NCI-H1105 (cell line): ENCODE measurements around the gene ZMAT2.
"Not testable (repeated sequence)": the region's sequence is repeated elsewhere in the genome, so short reads cannot be mapped to it uniquely, and the experiment has no call there.

ENCODE experiments used
- DNase-seq: peaks from one replicate; lab custom pipeline; 2025; lab: John Stamatoyannopoulos, UW

Gene ZMAT2

GRCh38 chr5:140700177-140701144 is at the start of gene ZMAT2:
TSS of gene ZMAT2 (plus strand) at chr5:140700447. CDS start at chr5:140700461, 14 bp downstream.
- DNase-seq: peak; percentile 83

GRCh38 chr5:140658870-140659269 is 41.4 kb upstream of the ZMAT2 start:
- DNase-seq: no peak

DNA sequence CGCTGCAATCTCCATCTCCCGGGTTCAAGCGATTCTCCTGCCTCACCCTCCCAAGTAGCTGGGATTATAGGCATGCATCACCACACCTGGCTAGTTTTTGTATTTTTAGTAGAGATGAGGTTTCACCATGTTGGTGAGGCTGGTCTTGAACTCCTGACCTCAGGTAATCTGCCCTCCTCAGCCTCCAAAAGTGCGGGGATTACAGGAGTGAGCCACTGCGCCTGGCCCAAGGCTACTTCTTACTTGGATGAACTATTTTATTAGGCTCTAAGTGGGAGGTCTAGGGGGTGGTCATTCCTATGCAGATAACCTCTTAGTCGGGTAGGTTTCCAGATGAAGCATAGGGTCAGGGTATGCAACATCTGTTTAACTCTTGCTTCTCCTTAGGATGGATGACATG is 39.9 kb upstream of the ZMAT2 start:
- DNase-seq: not testable (repeated sequence)

DNA sequence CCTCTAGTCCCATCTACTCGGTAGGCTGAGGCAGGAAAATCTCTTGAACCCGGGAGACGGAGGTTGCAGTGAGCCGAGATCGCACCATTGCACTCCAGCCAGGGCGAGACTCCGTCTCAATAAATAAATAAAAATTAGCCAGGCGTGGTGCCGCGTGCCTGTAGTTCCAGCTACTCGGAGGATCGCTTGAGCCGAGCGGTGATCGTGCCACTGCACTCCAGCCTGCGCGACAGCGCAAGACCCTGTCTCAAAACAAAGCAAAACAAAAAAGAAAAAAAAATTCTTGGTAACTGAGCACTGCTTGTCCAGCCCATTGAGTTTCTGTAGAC is 36.3 kb upstream of the ZMAT2 start:
- no peak for DNase-seq

GRCh38 chr5:140664359-140665119 is 35.7 kb upstream of the ZMAT2 start, which contains the start of gene WDR55:
TSS of gene WDR55 (plus strand) at chr5:140664904. CDS start at chr5:140664913, 9 bp downstream.
- DNase-seq: peak; percentile 67

DNA sequence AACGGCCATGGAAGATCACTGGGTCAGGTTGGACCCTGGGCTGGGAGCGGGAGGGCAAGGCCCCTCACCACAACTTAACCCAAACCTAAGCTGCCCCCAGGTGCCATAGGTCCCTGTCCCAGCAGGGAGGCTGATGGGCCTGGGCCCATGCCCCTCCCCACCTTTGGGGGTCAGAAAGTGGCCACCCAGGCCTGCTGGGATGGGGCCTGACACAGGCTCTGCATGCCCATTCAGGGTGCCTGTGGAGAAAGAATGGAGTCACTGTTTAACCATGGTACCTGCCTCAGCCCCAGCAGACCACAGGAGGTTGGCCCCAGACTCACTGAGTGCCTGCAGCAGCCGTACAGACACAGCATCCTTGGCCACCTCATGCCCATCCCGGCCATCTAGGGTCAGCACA is 29.2 kb upstream of the ZMAT2 start:
- not testable (repeated sequence) for DNase-seq

GRCh38 chr5:140671472-140672125 is 28.6 kb upstream of the ZMAT2 start:
- DNase-seq: no peak

- DNase-seq: peak; percentile 16
These were observed 27.6 kb upstream of the ZMAT2 start for GRCh38 chr5:140672455-140673186.

DNA sequence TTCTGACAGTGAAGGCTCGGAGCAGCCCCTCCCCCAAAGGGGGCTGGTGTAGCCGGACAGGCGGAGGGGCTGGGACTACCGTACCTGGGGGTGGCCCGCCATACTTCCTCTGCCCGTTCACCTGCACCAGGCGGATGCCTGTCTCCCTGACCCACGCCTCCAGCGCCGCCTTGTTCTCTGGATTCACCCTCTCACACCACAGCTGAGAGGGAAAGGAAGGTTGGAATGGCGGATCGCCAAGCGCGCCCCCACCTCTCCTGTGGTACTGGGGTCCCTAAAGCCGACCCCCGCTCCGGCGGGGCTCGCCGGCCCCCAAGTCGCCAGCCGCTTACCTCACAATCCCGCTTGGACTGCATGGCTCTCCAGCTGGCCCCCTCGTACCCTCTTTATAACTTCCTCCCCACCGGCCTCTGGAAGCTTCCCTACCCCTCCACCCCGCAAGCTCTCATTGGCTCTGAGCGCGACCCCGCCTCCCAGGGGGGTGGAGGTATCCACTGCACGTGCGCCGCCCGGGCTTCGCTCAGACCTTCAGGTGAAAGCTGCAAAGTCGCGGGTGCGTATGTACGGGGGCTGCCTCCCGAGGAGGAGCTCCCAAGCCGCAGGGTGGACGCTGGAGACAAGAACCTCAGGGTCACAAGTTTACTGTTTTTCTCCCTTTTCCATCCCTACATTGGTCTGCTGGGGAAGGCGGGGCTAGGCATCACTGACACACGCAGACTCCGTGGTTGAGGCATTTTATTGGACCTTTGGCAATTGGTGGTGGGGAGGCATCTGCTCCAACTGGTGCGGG is 26.9 kb upstream of the ZMAT2 start, which contains the start of gene DND1:
DND1 (minus strand) TSS at position 390 of the 790 bp plus-strand sequence; CDS start at position 356, 34 bp downstream.
- DNase-seq: no peak

DNA sequence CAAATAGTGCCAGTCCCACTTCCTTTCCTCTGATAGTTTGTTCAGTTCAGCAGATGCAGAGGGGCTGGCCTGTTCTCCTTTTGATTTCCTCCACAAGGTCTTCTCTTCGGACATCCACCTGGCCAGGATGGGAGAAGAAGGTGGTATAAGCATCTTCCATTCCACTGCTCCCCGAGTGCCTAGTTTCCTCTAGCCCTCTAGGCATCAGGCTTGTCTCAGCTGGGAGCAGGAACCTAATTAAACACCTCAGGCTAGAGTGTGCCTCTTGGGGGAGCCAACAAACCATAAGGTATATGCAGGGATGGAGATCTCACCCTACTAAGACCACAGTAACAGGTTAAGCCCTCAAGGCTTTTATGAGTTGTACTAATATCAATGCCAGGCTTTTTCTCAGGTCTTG is 26.0 kb upstream of the ZMAT2 start:
- no peak for DNase-seq

GRCh38 chr5:140674629-140675028 is 25.6 kb upstream of the ZMAT2 start:
- DNase-seq: no peak

DNA sequence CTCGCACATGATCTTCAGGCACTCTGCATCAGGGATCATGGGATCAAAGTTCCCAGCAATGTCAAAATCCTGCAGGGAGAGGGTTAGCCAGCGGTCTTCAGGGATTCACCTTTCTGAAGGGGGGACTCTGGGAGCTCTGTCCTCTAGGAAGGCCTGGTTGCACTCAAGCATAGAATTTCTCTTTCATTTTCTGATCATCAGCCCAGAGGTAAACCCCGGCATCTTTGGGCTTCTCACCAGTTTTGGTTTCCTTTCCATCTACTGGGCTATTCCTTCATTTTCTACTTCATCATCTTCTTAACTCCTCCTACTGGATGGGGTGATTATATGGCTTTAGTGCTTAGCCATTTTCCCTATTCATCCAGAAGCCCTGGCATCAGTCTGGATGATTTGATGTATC is 22.3 kb upstream of the ZMAT2 start:
- DNase-seq: no peak

- DNase-seq: no peak
These were observed 21.3 kb upstream of the ZMAT2 start for GRCh38 chr5:140678993-140679392.

DNA sequence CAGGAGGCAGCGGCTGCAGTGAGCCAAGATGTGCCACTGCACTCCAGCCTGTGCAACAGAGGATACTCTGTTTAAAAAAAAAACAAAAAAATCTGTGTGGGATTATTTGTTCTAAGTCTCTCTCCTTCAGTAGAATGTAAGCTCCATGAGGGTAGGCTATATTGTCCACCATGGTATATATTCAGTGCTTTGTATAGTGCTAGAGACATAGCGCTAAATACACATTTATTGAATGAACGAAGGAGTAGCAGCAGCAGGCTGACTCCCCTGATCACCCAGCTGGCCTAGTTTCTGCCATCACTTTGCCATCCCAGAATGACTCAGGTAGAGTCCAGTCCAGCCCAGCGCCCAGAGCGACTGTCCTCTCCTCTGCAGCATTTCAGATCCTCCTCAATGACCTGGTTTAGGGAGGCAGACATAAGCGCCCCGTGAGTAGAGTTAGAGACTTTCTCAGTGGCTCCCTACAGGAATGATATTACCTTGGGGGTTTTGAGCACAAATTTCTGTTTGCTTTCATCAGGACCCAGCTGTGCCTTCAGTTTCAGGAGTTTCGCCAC is 9.8 kb upstream of the ZMAT2 start:
- no peak for DNase-seq

- peak; percentile 80 for DNase-seq
These were observed 9.0 kb upstream of the ZMAT2 start, which contains the start of the genes HARS1 and HARS2 for GRCh38 chr5:140690941-140691924. TSS of gene HARS1 (minus strand) at chr5:140691370. CDS start at chr5:140691304, 66 bp downstream. TSS of gene HARS2 (plus strand) at chr5:140691455. CDS start at chr5:140691649, 194 bp downstream.

- no peak for DNase-seq
These were observed 6.0 kb upstream of the ZMAT2 start for GRCh38 chr5:140694276-140694675.

DNA sequence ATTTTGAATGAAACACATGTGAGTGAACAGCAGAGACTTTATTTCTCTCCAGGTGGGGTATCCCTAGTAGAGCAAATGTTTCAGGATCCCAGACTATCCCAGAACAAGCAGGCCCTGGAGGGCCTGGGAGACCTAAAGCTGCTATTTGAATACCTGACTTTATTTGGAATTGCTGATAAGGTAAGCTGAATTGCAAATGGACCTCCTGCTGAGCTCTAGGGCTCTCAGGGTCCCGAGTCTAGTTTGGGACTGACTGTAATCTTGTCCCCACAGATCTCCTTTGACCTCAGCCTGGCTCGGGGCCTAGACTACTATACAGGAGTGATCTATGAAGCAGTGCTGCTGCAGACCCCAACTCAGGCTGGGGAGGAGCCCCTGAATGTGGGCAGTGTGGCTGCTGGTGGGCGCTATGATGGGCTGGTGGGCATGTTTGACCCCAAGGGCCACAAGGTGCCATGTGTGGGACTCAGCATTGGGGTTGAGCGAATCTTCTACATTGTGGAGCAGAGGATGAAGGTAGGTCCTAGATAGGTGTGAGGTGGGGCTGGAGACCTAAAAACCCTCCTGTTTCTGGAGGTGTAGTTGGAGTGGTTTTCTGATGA is 3.3 kb upstream of the ZMAT2 start:
- DNase-seq: no peak

DNA sequence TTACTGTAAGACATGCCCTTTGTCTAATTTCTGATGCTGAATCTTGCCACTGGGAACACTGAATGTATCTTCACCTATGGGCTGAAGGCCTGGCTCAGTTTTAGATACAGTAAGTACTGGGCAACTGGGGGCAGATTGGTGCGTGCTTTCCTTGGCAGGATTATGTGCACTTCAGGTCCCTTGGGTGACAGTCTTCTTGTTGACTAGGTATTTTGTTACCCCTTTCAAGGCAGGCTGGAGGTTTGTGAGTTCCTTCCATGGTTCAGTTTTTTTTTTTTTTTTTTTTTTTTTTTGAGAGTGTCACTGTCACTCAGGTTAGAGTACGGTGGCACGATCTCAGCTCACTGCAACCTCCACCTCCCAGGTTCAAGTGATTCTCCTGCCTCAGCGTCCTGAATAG is 7.6 kb downstream of the ZMAT2 start:
- DNase-seq: no peak

- DNase-seq: not testable (repeated sequence)
These were observed 8.5 kb downstream of the ZMAT2 start for GRCh38 chr5:140708787-140709186.
